HEK293 (cell line): Measurements from ENCODE around the gene SPINT2.

Experiments
- CTCF ChIA-PET: fragments of 350-600 bp; formaldehyde crosslinking; extraction: SDS; loops from one replicate; lab custom pipeline; 2021; ENCODE audit warnings: antibody characterized with exemption; lab: Yijun Ruan, JAX
- POLR2A ChIA-PET: fragments of 300-600 bp; formaldehyde crosslinking; extraction: SDS; loops from one replicate; lab custom pipeline; 2020; ENCODE audit warnings: antibody characterized with exemption, inconsistent platforms; lab: Yijun Ruan, JAX
- H3K27ac ChIP-seq: fragments of 200-500 bp; sonication (Bioruptor generic); 2 replicates; pipeline ENCODE4 v1.5.1; 2014; ENCODE audit warnings: low read depth, low read length, control low read depth, inconsistent platforms; ENCODE audit errors: extremely low read depth
- H3K36me3 ChIP-seq, 2 experiments: fragments of 200-500 bp in 1 of 2; sonication (Bioruptor generic) in 1 of 2; 1 replicate in 1 of 2; 2 replicates in 1 of 2; pipeline ENCODE4 v1.5.1; 2014 to 2017; ENCODE audit warnings: inconsistent platforms in 2 of 2, low read length in 2 of 2; ENCODE audit not compliant: control insufficient read depth in 2 of 2, insufficient read depth in 1 of 2
- H3K4me1 ChIP-seq: fragments of 200-500 bp; sonication (Bioruptor generic); 2 replicates; pipeline ENCODE4 v1.5.1; 2014; ENCODE audit warnings: mild to moderate bottlenecking, low read length, inconsistent platforms; ENCODE audit not compliant: control insufficient read depth, insufficient read depth
- H3K4me3 ChIP-seq: 2 replicates; pipeline ENCODE4 v1.5.1; 2011; ENCODE audit warnings: low read depth, mild to moderate bottlenecking, control low read depth, low read length, moderate library complexity
- H3K9me3 ChIP-seq: fragments of 200-500 bp; sonication (Bioruptor generic); 2 replicates; pipeline ENCODE4 v1.5.1; 2014; ENCODE audit warnings: low read depth, low read length, inconsistent platforms; ENCODE audit not compliant: control insufficient read depth, insufficient read depth
- EGR2 ChIP-seq: fragments of 450-650 bp; formaldehyde crosslinking; IDR thresholded peaks from 2 replicates; pipeline ENCODE4 v1.5.1; 2016; ENCODE audit warnings: low read depth, missing biosample characterization, missing genetic modification characterization
- INSM2 ChIP-seq: fragments of 450-650 bp; formaldehyde crosslinking; IDR thresholded peaks from 2 replicates; pipeline ENCODE4 v1.5.1; 2016; ENCODE audit warnings: missing biosample characterization, missing genetic modification characterization
- KLF1 ChIP-seq: fragments of 450-650 bp; formaldehyde crosslinking; IDR thresholded peaks from 2 replicates; pipeline ENCODE4 v1.5.1; 2016; ENCODE audit warnings: missing biosample characterization, missing genetic modification characterization
- KLF10 ChIP-seq: fragments of 450-650 bp; IDR thresholded peaks from 2 replicates; pipeline ENCODE4 v1.5.1; 2018; ENCODE audit warnings: missing biosample characterization, mild to moderate bottlenecking, missing genetic modification characterization
- KLF8 ChIP-seq: fragments of 450-650 bp; formaldehyde crosslinking; IDR thresholded peaks from 2 replicates; pipeline ENCODE4 v1.5.1; 2016; ENCODE audit warnings: missing biosample characterization, missing genetic modification characterization
- OSR2 ChIP-seq: fragments of 450-650 bp; formaldehyde crosslinking; IDR thresholded peaks from 2 replicates; pipeline ENCODE4 v1.5.1; 2016; ENCODE audit warnings: missing biosample characterization, missing genetic modification characterization
- SCRT2 ChIP-seq: fragments of 450-650 bp; formaldehyde crosslinking; IDR thresholded peaks from 2 replicates; pipeline ENCODE4 v1.5.1; 2016; ENCODE audit warnings: missing biosample characterization, missing genetic modification characterization
- WT1 ChIP-seq: fragments of 450-650 bp; formaldehyde crosslinking; IDR thresholded peaks from 2 replicates; pipeline ENCODE4 v1.5.1; 2016; ENCODE audit warnings: missing biosample characterization, missing genetic modification characterization
- ZBTB44 ChIP-seq: fragments of 450-650 bp; IDR thresholded peaks from 2 replicates; pipeline ENCODE4 v1.5.1; 2018; ENCODE audit warnings: missing biosample characterization, mild to moderate bottlenecking, missing genetic modification characterization
- ZBTB6 ChIP-seq: fragments of 450-650 bp; formaldehyde crosslinking; IDR thresholded peaks from 2 replicates; pipeline ENCODE4 v1.5.1; 2017; ENCODE audit warnings: missing biosample characterization, missing genetic modification characterization
- ZBTB7A ChIP-seq: fragments of 450-650 bp; formaldehyde crosslinking; IDR thresholded peaks from 2 replicates; pipeline ENCODE4 v1.5.1; 2016; ENCODE audit warnings: low read depth, missing biosample characterization, missing genetic modification characterization
- ZNF10 ChIP-seq: fragments of 450-650 bp; formaldehyde crosslinking; IDR thresholded peaks from 2 replicates; pipeline ENCODE4 v1.5.1; 2017; ENCODE audit warnings: missing biosample characterization, missing genetic modification characterization
- ZNF174 ChIP-seq: fragments of 450-650 bp; formaldehyde crosslinking; IDR thresholded peaks from 2 replicates; pipeline ENCODE4 v1.5.0; 2017; ENCODE audit warnings: missing biosample characterization, mild to moderate bottlenecking, missing genetic modification characterization
- ZNF214 ChIP-seq: fragments of 450-650 bp; formaldehyde crosslinking; IDR thresholded peaks from 2 replicates; pipeline ENCODE4 v1.5.1; 2017; ENCODE audit warnings: missing biosample characterization, mild to moderate bottlenecking, missing genetic modification characterization, borderline replicate concordance
- ZNF513 ChIP-seq: fragments of 450-650 bp; IDR thresholded peaks from 2 replicates; pipeline ENCODE4 v1.5.1; 2018; ENCODE audit warnings: missing biosample characterization, missing genetic modification characterization
- ZNF518A ChIP-seq: fragments of 450-650 bp; formaldehyde crosslinking; conservative IDR thresholded peaks from 2 replicates; pipeline ENCODE4 v1.5.1; 2016; ENCODE audit warnings: low read depth, missing biosample characterization, missing genetic modification characterization
- ZNF530 ChIP-seq: fragments of 450-650 bp; formaldehyde crosslinking; IDR thresholded peaks from 2 replicates; pipeline ENCODE4 v1.5.1; 2016; ENCODE audit warnings: low read depth, missing biosample characterization, missing genetic modification characterization
- ZNF610 ChIP-seq: fragments of 450-650 bp; formaldehyde crosslinking; IDR thresholded peaks from 2 replicates; pipeline ENCODE4 v1.5.1; 2016; ENCODE audit warnings: missing biosample characterization, missing genetic modification characterization, borderline replicate concordance
- ZNF629 ChIP-seq: fragments of 450-650 bp; formaldehyde crosslinking; IDR thresholded peaks from 2 replicates; pipeline ENCODE4 v1.5.1; 2017; ENCODE audit warnings: missing biosample characterization, missing genetic modification characterization
- ZNF747 ChIP-seq: fragments of 450-650 bp; formaldehyde crosslinking; IDR thresholded peaks from 2 replicates; pipeline ENCODE4 v1.5.1; 2016; ENCODE audit warnings: missing biosample characterization, missing genetic modification characterization
- ZNF791 ChIP-seq: fragments of 450-650 bp; formaldehyde crosslinking; IDR thresholded peaks from 2 replicates; pipeline ENCODE4 v1.5.1; 2016; ENCODE audit warnings: missing biosample characterization, missing genetic modification characterization
- ZSCAN5A ChIP-seq: fragments of 450-650 bp; formaldehyde crosslinking; IDR thresholded peaks from 2 replicates; pipeline ENCODE4 v1.5.1; 2016; ENCODE audit warnings: missing biosample characterization, missing genetic modification characterization

Gene SPINT2

GRCh38 chr19:38335949-38336637 lies 71.7 kb downstream of the SPINT2 start (continued):
- TF ChIP-seq ZNF530 (tag by site-specific recombination) (peak; percentile 33; the same call in 1 of the 2 replicates), ZNF214 (no peak), KLF8 (tag by site-specific recombination) (peak; percentile 100), ZNF174 (tag by site-specific recombination) (no peak), ZNF629 (no peak; the same call in 1 of the 2 replicates)

GRCh38 chr19:38336638-38337359 lies 72.4 kb downstream of the SPINT2 start:
- POLR2A ChIA-PET: interaction anchor here (0.6 to 5.5 kb wide), 12 partner anchors 9 to 102 kb away, joined by 3 to 83 read pairs (median 8); partner anchors contain the start of genes GGN, PSMD8, SPINT2 and SPRED3
- no peaks in the 10 kb centered on the region for H3K9me3 ChIP-seq
- H3K4me1 ChIP-seq: peaks cover 14% of the 10 kb centered on the region
- peak overlapping the region; percentile 80 for H3K27ac ChIP-seq
- peak overlapping the region; percentile 66 for H3K4me3 ChIP-seq
- CTCF ChIA-PET: interaction anchor here (0.6 to 9.9 kb wide), 24 partner anchors 11 to 609 kb away, joined by 3 to 183 read pairs (median 5); partner anchors contain the start of genes FAM98C and PSMD8
- peaks cover 0 to 4% of the 10 kb centered on the region in 2 experiments; a peak in 1 of 3 replicates for H3K36me3 ChIP-seq
- TF ChIP-seq ZBTB6 (tag by site-specific recombination) (peak; percentile 98), ZNF747 (no peak), ZNF513 (no peak), INSM2 (tag by site-specific recombination) (peak; percentile 54; the same call in 1 of the 2 replicates), WT1 (tag by site-specific recombination) (peak; percentile 49), ZBTB44 (no peak), ZBTB7A (tag by site-specific recombination) (peak; percentile 98), ZNF610 (tag by site-specific recombination) (peak; percentile 91), EGR2 (peak; percentile 98), KLF10 (peak; percentile 95; the same call in 1 of the 2 replicates), OSR2 (tag by site-specific recombination) (peak; percentile 59; the same call in 1 of the 2 replicates), ZNF10 (no peak; the same call in 1 of the 2 replicates), ZNF791 (tag by site-specific recombination) (peak; percentile 83), SCRT2 (no peak), ZNF518A (0 out of 2 replicates have a peak, but pooled peaks have one; percentile 21), ZSCAN5A (tag by site-specific recombination) (peak; percentile 98), KLF1 (tag by site-specific recombination) (peak; percentile 99)
